Smooth muscle cell (in vitro differentiated cells): ENCODE data around the gene SSH2. TPM values are rescaled to one million over a fixed set of nuclear protein-coding genes. Genes with fewer than 3 reads are reported as not detected.
"Not testable (repeated sequence)": the region's sequence is repeated elsewhere in the genome, so short reads cannot be mapped to it uniquely, and the experiment has no call there.

ENCODE experiments used
- DNase-seq: peaks from one replicate; lab custom pipeline; 2025; ENCODE audit not compliant: unreplicated experiment; lab: John Stamatoyannopoulos, UW
- H2AFZ ChIP-seq: fragments of 200-600 bp; sonication (generic); 2 replicates; pipeline ENCODE4 v1.6.0; 2016; ENCODE audit warnings: antibody characterized with exemption, low read depth, mild to moderate bottlenecking
- H3F3A ChIP-seq: fragments of 200-600 bp; sonication (generic); 2 replicates; pipeline ENCODE4 v1.6.0; 2017; ENCODE audit warnings: antibody characterized with exemption, low read depth
- H3K27ac ChIP-seq: fragments of 200-600 bp; sonication (generic); 2 replicates; pipeline ENCODE4 v1.5.1; 2016; ENCODE audit warnings: low read depth, mild to moderate bottlenecking
- H3K27me3 ChIP-seq: fragments of 200-600 bp; sonication (generic); 2 replicates; pipeline ENCODE4 v1.6.1; 2016; ENCODE audit warnings: low read depth, mild to moderate bottlenecking
- H3K36me3 ChIP-seq: fragments of 200-600 bp; sonication (generic); 2 replicates; pipeline ENCODE4 v1.5.1; 2016; ENCODE audit warnings: low read depth
- H3K4me1 ChIP-seq: fragments of 200-600 bp; sonication (generic); 2 replicates; pipeline ENCODE4 v1.5.1; 2016; ENCODE audit warnings: low read depth
- H3K4me2 ChIP-seq: fragments of 200-600 bp; sonication (generic); 2 replicates; pipeline ENCODE4 v1.6.0; 2016; ENCODE audit warnings: mild to moderate bottlenecking
- H3K4me3 ChIP-seq: fragments of 200-600 bp; sonication (generic); 2 replicates; pipeline ENCODE4 v1.5.1; 2016; ENCODE audit warnings: mild to moderate bottlenecking
- H3K79me2 ChIP-seq: fragments of 200-600 bp; sonication (generic); 2 replicates; pipeline ENCODE4 v1.6.0; 2016; ENCODE audit warnings: low read depth, mild to moderate bottlenecking
- H3K9ac ChIP-seq: fragments of 200-600 bp; sonication (generic); 2 replicates; pipeline ENCODE4 v1.6.0; 2016; ENCODE audit warnings: low read depth
- H3K9me3 ChIP-seq: fragments of 200-600 bp; sonication (generic); replicated peaks from 2 replicates; pipeline ENCODE4 v1.5.1; 2016; ENCODE audit warnings: low read depth
- H4K20me1 ChIP-seq: fragments of 200-600 bp; sonication (generic); 2 replicates; pipeline ENCODE4 v1.6.0; 2016; ENCODE audit warnings: low read depth
- whole genome bisulfite sequencing: methylation state at CpG from one replicate; pipeline ENCODE4 v1.1.7; 2016; ENCODE audit warnings: low lambda C conversion rate; 5-methylcytosine and 5-hydroxymethylcytosine counted together
- polyA plus RNA-seq: library from polyadenylated mRNA; unstranded; fragments of >200 nt; fragmentation: Nextera tagmentation; extraction: Ambion mirVana; gene quantifications from 2 replicates; pipeline ENCODE4 v1.2.1, GENCODE V29; 2016
- total RNA-seq: library from RNA; depleted of rRNA; stranded (reverse); fragments of >200 nt; gene quantifications from 2 replicates; pipeline ENCODE4 v1.2.3, GENCODE V29; 2014
- TF ChIP-seq, protein P1 (sequence below): fragments of 200-600 bp; sonication (generic); IDR thresholded peaks from 2 replicates; pipeline ENCODE4 v1.5.1; 2017; ENCODE audit warnings: borderline replicate concordance, mild to moderate bottlenecking, antibody characterized with exemption; ENCODE audit not compliant: insufficient read depth, poor library complexity, severe bottlenecking

The SSH2 gene
- total and polyA plus RNA-seq, 2 experiments from 2014 or later: 9.7 to 10.4 TPM

DNA sequence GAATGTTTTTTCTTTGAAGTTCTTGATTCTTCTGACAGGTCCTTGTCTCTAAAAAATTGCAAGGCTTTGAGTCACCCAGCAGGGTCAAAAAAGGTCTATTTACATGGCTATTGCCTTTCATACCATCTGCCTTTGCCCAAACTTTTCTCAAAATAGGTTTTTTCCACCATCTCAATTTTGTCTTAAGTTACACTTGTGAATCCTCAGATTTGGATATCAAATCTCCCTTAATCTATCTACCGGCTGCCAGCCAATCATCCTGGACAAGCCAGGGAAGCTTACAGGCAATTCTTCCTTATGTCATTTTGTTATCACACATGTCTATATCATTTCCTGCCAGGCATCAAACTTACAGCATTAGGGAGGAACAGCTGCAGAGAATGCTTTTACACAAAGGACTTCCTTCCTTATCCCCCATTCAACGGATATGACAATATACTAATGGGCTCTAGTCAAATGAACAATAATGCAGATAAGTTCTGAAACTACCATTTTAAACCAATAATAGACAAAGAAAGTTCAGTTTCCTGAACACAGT is 203.2 kb downstream of the SSH2 start:
- whole genome bisulfite sequencing: 13% methylated on average over 2 of the region's 2 CpGs

DNA sequence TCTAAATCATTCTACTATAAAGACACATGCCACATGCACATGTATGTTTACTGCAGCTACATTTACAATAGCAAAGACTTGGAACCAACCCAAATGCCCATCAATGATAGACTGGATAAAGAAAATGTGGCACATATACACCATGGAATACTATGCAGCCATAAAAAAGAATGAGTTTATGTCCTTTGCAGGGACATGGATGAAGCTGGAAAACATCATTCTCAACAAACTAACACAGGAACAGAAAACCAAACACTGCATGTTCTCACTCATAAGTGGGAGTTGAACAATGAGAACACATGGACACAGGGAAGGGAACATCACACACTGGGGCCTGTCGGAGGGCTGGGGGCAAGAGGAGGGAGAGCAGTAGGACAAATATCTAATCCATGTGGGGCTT is 204.6 kb downstream of the SSH2 start:
- not testable (repeated sequence) for DNase-seq, H3K79me2 ChIP-seq, H4K20me1 ChIP-seq, H2AFZ ChIP-seq, H3F3A ChIP-seq, H3K27ac ChIP-seq, H3K4me1 ChIP-seq, H3K36me3 ChIP-seq, H3K4me2 ChIP-seq, H3K27me3 ChIP-seq, H3K4me3 ChIP-seq, H3K9me3 ChIP-seq, H3K9ac ChIP-seq
- 93% methylated on average over 1 of the region's 1 CpG for WGBS

More for the DNA sequence above, 203.2 kb downstream of the SSH2 start:
- H3K36me3 ChIP-seq: no peaks in the 10 kb centered on the region
- H3K27me3 ChIP-seq: no peaks in the 10 kb centered on the region
- H4K20me1 ChIP-seq: no peaks in the 10 kb centered on the region
- peak overlapping the region; percentile 45 for H3K27ac ChIP-seq
- no peak overlapping the region for H3K9ac ChIP-seq
- TF ChIP-seq, protein P1, sequence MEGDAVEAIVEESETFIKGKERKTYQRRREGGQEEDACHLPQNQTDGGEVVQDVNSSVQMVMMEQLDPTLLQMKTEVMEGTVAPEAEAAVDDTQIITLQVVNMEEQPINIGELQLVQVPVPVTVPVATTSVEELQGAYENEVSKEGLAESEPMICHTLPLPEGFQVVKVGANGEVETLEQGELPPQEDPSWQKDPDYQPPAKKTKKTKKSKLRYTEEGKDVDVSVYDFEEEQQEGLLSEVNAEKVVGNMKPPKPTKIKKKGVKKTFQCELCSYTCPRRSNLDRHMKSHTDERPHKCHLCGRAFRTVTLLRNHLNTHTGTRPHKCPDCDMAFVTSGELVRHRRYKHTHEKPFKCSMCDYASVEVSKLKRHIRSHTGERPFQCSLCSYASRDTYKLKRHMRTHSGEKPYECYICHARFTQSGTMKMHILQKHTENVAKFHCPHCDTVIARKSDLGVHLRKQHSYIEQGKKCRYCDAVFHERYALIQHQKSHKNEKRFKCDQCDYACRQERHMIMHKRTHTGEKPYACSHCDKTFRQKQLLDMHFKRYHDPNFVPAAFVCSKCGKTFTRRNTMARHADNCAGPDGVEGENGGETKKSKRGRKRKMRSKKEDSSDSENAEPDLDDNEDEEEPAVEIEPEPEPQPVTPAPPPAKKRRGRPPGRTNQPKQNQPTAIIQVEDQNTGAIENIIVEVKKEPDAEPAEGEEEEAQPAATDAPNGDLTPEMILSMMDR: no peak
- peaks cover 4% of the 10 kb centered on the region for H3K4me1 ChIP-seq
- H3F3A ChIP-seq: no peaks in the 10 kb centered on the region
- H2AFZ ChIP-seq: no peak overlapping the region
- no peak for DNase-seq
- H3K4me2 ChIP-seq: peak overlapping the region; percentile 20
- H3K79me2 ChIP-seq: no peaks in the 10 kb centered on the region
- no peaks in the 10 kb centered on the region for H3K9me3 ChIP-seq
- H3K4me3 ChIP-seq: no peak overlapping the region

DNA sequence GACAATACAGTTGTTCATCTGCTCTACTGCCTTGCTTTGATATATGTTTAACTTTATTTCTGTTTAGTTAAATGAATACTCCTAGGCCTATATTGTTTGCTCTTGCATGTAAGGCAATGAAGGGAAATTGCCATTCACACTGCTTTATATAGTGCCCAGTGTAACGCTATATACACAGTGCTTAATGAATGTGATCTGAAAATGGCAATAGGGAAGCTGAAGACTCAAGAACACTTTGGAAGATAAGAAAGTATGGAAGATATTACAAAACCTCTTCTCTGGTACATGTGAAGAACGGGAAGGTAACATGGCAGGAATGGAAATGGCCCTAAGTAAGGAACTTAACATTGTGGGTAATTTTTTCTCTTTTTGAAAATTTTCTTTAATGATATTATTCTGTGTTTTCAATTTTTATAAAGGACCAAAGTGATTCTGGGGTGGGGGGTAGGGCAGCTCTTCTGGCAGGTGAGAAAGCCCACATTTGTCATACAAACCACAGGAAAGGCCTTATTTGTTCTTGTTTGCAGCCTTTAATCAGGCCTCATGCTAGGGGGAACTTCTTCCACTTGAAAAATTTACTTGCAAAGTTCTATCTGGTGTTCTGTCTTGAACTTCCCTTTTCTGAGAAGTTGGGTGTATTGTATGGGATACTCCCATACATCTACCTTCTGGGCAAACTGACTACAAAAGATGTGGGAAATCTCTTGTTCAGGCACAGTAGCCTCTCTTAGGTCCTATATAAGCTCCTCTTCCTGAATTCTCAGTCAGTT is 206.6 kb downstream of the SSH2 start:
- no peaks in the 10 kb centered on the region for H4K20me1 ChIP-seq
- H3K4me1 ChIP-seq: peaks cover 4% of the 10 kb centered on the region
- H3K79me2 ChIP-seq: no peaks in the 10 kb centered on the region
- no peak overlapping the region for H3K9ac ChIP-seq
- no peak overlapping the region for H3K4me2 ChIP-seq
- no peak overlapping the region for H3K27ac ChIP-seq
- TF ChIP-seq, protein P1: no peak
- H3K9me3 ChIP-seq: no peaks in the 10 kb centered on the region
- H3K36me3 ChIP-seq: no peaks in the 10 kb centered on the region
- no peaks in the 10 kb centered on the region for H3K27me3 ChIP-seq
- 96% methylated on average over 2 of the region's 2 CpGs for WGBS
- no peak for DNase-seq
- no peaks in the 10 kb centered on the region for H3F3A ChIP-seq
- no peak overlapping the region for H2AFZ ChIP-seq
- H3K4me3 ChIP-seq: no peak overlapping the region

DNA sequence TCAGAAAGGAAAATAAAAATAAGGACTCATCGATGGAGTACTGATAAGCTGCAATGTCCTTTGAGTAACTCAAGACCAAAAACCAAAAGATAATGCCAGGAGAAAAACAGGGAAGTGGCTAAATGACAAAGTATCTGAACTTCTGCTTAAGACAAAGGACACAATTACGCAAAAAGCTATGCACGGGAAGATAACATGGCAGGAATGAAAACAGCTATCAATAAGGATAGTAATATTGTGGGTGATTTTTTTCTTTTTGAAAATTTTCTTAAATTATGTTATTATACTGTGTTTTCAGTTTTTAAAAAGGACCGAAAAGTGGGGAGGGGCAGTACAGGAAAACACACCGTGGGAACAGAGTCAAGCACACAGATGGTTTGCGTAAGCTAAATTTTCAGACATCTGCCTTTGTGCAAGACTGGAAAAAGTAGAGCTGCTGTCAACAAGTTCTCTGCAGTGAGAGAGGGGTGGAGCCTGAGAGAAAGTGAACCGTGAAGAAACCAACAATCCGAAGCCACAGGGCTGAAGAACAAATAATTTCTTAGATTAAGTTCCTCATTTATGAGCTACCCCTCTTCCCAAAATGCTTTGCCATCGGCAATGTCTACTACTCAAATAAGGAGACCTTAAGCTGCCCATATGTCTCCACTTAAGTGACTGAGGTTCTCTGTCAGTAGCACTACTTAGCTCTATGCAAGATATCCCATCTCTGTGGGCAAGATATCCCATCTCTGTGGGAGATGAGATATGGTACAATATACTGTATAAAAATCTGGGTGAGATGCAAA is 207.4 kb downstream of the SSH2 start:
- H3K79me2 ChIP-seq: no peaks in the 10 kb centered on the region
- H3K36me3 ChIP-seq: no peaks in the 10 kb centered on the region
- H2AFZ ChIP-seq: no peak overlapping the region
- TF ChIP-seq, protein P1: no peak
- H3K4me1 ChIP-seq: peaks cover 4% of the 10 kb centered on the region
- no peaks in the 10 kb centered on the region for H3K27me3 ChIP-seq
- DNase-seq: no peak
- WGBS: 22% methylated on average over 9 of the region's 9 CpGs
- H3K4me2 ChIP-seq: peak overlapping the region; percentile 79
- no peaks in the 10 kb centered on the region for H4K20me1 ChIP-seq
- H3K27ac ChIP-seq: no peak overlapping the region
- peak overlapping the region; percentile 20 for H3K4me3 ChIP-seq
- no peaks in the 10 kb centered on the region for H3F3A ChIP-seq
- no peak overlapping the region for H3K9ac ChIP-seq
- H3K9me3 ChIP-seq: no peaks in the 10 kb centered on the region
